D721Med (cell line): ENCODE measurements around the gene RASSF4.
A peak's percentile ranks its signal among the peaks of the same experiment; 100 is the strongest.

Source experiments
- DNase-seq: peaks from one replicate; pipeline ENCODE4 v3.0.0; 2011; ENCODE audit warnings: low spot score; ENCODE audit not compliant: insufficient read length
- FAIRE-seq: peaks from 2 replicates; lab custom pipeline; 2011; peaks lifted over from hg19 to GRCh38; lab: Jason Lieb, UNC
- CTCF ChIP-seq: IDR thresholded peaks from 2 replicates; pipeline ENCODE4 v1.5.1; 2012; ENCODE audit warnings: mild to moderate bottlenecking, control low read depth; ENCODE audit not compliant: insufficient read depth; ENCODE audit errors: missing control alignments

The RASSF4 gene

GRCh38 chr10:44977287-44978212 lies 17.9 kb downstream of the RASSF4 start:
- FAIRE-seq (no peak), DNase-seq (no peak)
- TF ChIP-seq CTCF, result no peak

- FAIRE-seq, result no peak
- no peak for TF ChIP-seq CTCF
- no peak for DNase-seq
Measured at GRCh38 chr10:44978213-44978569, 18.6 kb downstream of the RASSF4 start.

- DNase-seq, result peak; percentile 72
- no peak for TF ChIP-seq CTCF
- no peak for FAIRE-seq
Measured at GRCh38 chr10:44978570-44979280, 19.1 kb downstream of the RASSF4 start, which contains the start of gene DEPP1. Gene DEPP1, minus strand, starts transcription at chr10:44978809. Its CDS starts 779 bp downstream, at chr10:44978030.

GRCh38 chr10:44979281-44980191 lies 19.9 kb downstream of the RASSF4 start:
- DNase-seq (no peak), FAIRE-seq (no peak)
- no peak for TF ChIP-seq CTCF

GRCh38 chr10:44980309-44981171 lies 20.9 kb downstream of the RASSF4 start:
- no peak for TF ChIP-seq CTCF
- no peak for DNase-seq
- FAIRE-seq, result no peak
